LNCaP clone FGC (cell line): Measurements from ENCODE around the gene CDK12.

Experiments
- DNase-seq: peaks from one replicate; pipeline ENCODE4 v3.0.0-alpha.2; 2011; ENCODE audit warnings: low read depth
- H3K4me3 ChIP-seq: 2 replicates; pipeline ENCODE4 v1.5.1; 2011; ENCODE audit warnings: mild to moderate bottlenecking, low read depth, low read length, control low read depth
- TF ChIP-seq, protein P1 (sequence below): IDR thresholded peaks from 2 replicates; pipeline ENCODE4 v1.5.1; 2012; ENCODE audit warnings: mild to moderate bottlenecking; ENCODE audit not compliant: control insufficient read depth, insufficient read depth; ENCODE audit errors: extremely low read depth

CDK12 gene

DNA sequence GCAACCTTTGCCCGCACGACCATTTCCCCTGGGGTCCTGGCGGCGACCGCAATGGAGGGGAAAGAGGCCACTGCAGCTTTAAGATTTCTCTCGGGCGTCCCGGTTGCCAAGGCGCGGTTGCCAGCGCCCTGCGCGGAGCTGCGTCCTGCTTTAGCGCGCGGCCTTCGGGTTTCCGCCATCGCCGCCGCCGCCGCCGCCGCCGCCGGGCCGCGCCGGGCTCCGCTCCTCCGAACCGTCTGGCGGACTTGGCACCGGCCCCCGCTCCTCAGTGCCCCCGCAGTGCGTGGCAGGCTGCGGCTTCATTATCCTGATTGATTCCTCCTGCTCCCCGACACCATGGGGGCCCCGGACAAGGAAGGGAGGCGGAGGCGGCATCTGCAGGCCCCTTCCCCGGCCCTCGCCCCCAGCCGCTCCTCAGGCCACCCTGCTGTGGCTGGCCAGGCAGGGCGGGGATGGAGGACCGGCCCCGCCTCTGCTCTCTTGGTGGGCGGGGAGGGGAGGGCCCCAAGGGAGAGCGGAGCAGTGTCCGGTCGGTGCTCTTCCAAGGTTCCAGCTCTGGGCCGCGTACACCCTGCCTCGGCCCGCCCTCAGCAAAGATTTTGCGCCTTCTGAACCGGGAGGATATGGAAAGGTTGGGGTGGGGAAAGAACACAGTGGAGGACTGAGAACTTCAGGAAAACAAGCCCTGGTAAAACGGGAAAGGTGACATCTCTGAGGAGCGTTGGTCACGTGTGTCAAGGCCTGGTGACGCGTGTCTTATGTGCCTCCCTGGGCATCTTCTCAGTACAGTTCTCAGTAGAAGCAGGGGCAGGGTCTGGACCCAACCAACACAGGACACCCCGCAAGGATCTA lies 112.4 kb downstream of the CDK12 start:
- peak overlapping the region; percentile 57 for H3K4me3 ChIP-seq
- DNase-seq, result peak; percentile 72
- TF ChIP-seq, protein P1, sequence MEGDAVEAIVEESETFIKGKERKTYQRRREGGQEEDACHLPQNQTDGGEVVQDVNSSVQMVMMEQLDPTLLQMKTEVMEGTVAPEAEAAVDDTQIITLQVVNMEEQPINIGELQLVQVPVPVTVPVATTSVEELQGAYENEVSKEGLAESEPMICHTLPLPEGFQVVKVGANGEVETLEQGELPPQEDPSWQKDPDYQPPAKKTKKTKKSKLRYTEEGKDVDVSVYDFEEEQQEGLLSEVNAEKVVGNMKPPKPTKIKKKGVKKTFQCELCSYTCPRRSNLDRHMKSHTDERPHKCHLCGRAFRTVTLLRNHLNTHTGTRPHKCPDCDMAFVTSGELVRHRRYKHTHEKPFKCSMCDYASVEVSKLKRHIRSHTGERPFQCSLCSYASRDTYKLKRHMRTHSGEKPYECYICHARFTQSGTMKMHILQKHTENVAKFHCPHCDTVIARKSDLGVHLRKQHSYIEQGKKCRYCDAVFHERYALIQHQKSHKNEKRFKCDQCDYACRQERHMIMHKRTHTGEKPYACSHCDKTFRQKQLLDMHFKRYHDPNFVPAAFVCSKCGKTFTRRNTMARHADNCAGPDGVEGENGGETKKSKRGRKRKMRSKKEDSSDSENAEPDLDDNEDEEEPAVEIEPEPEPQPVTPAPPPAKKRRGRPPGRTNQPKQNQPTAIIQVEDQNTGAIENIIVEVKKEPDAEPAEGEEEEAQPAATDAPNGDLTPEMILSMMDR, result no peak

DNA sequence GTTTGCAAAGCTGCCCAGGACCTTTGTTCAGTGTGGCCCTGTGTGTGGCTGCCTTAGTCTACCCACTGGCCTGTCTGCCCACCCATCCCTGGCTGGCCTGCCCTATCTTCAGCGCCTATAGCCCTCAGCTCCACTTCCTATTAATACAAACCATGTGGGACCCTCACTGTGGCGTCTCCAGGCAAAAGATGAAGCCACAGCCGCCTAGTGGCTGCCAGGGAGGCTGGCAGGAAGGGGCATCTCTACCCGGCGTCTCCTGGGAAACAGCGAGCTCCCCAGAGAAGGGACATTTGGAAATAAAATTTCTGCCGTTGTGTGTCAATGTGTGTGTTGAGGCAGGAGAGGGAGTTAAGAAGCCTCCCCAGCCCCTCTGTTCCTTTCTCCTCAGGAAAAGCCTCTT lies 114.9 kb downstream of the CDK12 start:
- TF ChIP-seq, protein P1, result 0 out of 2 replicates have a peak, but pooled peaks have one; percentile 4
- H3K4me3 ChIP-seq, result no peak overlapping the region
- DNase-seq, result no peak

GRCh38 chr17:39578272-39578671 lies 117.0 kb downstream of the CDK12 start:
- no peak for DNase-seq
- TF ChIP-seq, protein P1, result no peak
- no peak overlapping the region for H3K4me3 ChIP-seq

- no peak overlapping the region for H3K4me3 ChIP-seq
- TF ChIP-seq, protein P1, result no peak
- DNase-seq, result no peak
These were observed 118.2 kb downstream of the CDK12 start for GRCh38 chr17:39579318-39580081.

DNA sequence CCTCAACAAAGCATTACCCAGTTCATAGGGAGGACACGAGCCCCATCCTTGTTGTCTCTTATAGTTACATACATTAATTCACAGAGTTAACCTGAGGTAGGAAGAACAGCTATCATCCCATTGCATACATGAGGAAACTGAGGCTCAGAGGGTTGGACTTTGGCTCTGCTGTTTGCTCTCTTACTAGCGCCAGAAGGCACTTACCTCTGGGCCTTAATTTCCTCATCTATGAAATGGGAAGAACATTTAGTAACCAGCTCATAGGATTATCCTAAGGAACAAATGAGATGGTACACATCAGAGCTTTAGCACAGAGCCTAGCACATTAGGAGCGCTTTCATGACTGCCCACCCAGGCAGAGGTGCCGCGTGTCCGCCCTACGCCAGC lies 118.8 kb downstream of the CDK12 start:
- no peak for DNase-seq
- TF ChIP-seq, protein P1, result no peak
- no peak overlapping the region for H3K4me3 ChIP-seq

GRCh38 chr17:39581071-39581758 lies 119.9 kb downstream of the CDK12 start:
- TF ChIP-seq, protein P1, result no peak
- H3K4me3 ChIP-seq, result no peak overlapping the region
- DNase-seq, result no peak
